Heart left ventricle (tissue), 13 donors: Measurements from ENCODE around the gene FDXR.

Source experiments
- CTCF ChIP-seq, 12 donors: fragments of 200-600 bp; sonication (generic) in 4 of 12; IDR thresholded peaks; one replicate each; pipeline versions ENCODE4 v1.5.0 to v1.8.0; 2018 to 2022; ENCODE audit warnings: antibody characterized with exemption in 12 of 12, mild to moderate bottlenecking in 5 of 12
- POLR2A ChIP-seq, 2 donors: fragments of 450-650 bp; IDR thresholded peaks; one replicate each; pipeline ENCODE4 v1.6.1; 2017; ENCODE audit warnings: antibody characterized with exemption in 2 of 2, mild to moderate bottlenecking in 2 of 2, moderate library complexity in 2 of 2
- donor health status: ischemic (EF 13 %, LVEDD 7.1; RV severe dilation, severe dysfunction).
- donor health status: DM: no; HTN: yes; CAD: no.
- donor health status: DM: no; HTN: no; CAD: no.
- donor health status: ischemic (EF 25% LVEDD 6.9; RV normal size, moderate dysfunction).
- donor health status: ischemic (EF 25% LVEDD 5.7; RV mildly dilated, moderate dysfunction).
- donor health status: ischemic (EF 35%, LVEDD 5.7; RV mildly dilated, moderate dysfunction).
- donor health status: nonischemic (EF 11% LVEDD 7.7; RV severe dilation, severe dysfunction).
- donor health status: DM: yes; HTN: yes; CAD: no.
- donor health status: PGD.
- donor health status: ischemic (EF 29% LVEDD 5.4; RV normal size, mild dysfunction).
- donor health status: nonischemic (EF 23%, LVEDD 6.1; RV moderate dilation, normal function).

- TF ChIP-seq CTCF (IDR thresholded peaks at IDR 0.05) (no peak), POLR2A (IDR thresholded peaks at IDR 0.05) (no peak)
Measured at GRCh38 chr17:74901353-74902135, 28.8 kb upstream of the FDXR start.
